HG03095 (cell line): ENCODE results near the gene SNX25.
"Not testable (repeated sequence)": the region's sequence is repeated elsewhere in the genome, so short reads cannot be mapped to it uniquely, and the experiment has no call there.

Source experiments
- ATAC-seq: cut with Tn5 transposase; IDR thresholded peaks from one replicate; pipeline ENCODE4 v1.9.1; 2021; ENCODE audit warnings: moderate library complexity; ENCODE audit not compliant: unreplicated experiment

Gene SNX25

GRCh38 chr4:185229021-185229818, 19.8 kb downstream of the SNX25 start:
- no peak for ATAC-seq

- no peak for ATAC-seq
These were observed 23.0 kb downstream of the SNX25 start for GRCh38 chr4:185232370-185232769.

- no peak for ATAC-seq
These were observed 25.9 kb downstream of the SNX25 start for GRCh38 chr4:185235119-185235842.

GRCh38 chr4:185235843-185236503, 26.6 kb downstream of the SNX25 start:
- ATAC-seq, result no peak

- no peak for ATAC-seq
These were observed 27.8 kb downstream of the SNX25 start for GRCh38 chr4:185237175-185237574.

GRCh38 chr4:185238215-185238681, 28.9 kb downstream of the SNX25 start:
- no peak for ATAC-seq

GRCh38 chr4:185238750-185239149, 29.4 kb downstream of the SNX25 start:
- ATAC-seq, result no peak

GRCh38 chr4:185240486-185240885, 31.1 kb downstream of the SNX25 start:
- ATAC-seq, result not testable (repeated sequence)

- no peak for ATAC-seq
These were observed 33.5 kb downstream of the SNX25 start for GRCh38 chr4:185242749-185243533.

- no peak for ATAC-seq
These were observed 34.5 kb downstream of the SNX25 start for GRCh38 chr4:185243879-185244278.

- ATAC-seq, result no peak
These were observed 35.4 kb downstream of the SNX25 start for GRCh38 chr4:185244763-185245162.

- no peak for ATAC-seq
These were observed 37.1 kb downstream of the SNX25 start for GRCh38 chr4:185246453-185246852.

GRCh38 chr4:185247151-185247550, 37.8 kb downstream of the SNX25 start:
- no peak for ATAC-seq

GRCh38 chr4:185248393-185249039, 39.1 kb downstream of the SNX25 start:
- ATAC-seq, result no peak

- ATAC-seq, result no peak
These were observed 39.7 kb downstream of the SNX25 start for GRCh38 chr4:185249105-185249504.

GRCh38 chr4:185254434-185254833, 45.0 kb downstream of the SNX25 start:
- ATAC-seq, result no peak

GRCh38 chr4:185255868-185256267, 46.5 kb downstream of the SNX25 start:
- peak; percentile 45 for ATAC-seq

GRCh38 chr4:185256446-185256845, 47.0 kb downstream of the SNX25 start:
- ATAC-seq, result no peak

- ATAC-seq, result no peak
These were observed 47.7 kb downstream of the SNX25 start for GRCh38 chr4:185257086-185257485.

- ATAC-seq, result no peak
These were observed 48.3 kb downstream of the SNX25 start for GRCh38 chr4:185257694-185258093.
